Measurements from ENCODE around the gene TTC1. TPM values are rescaled to one million over a fixed set of nuclear protein-coding genes. Genes with fewer than 3 reads are reported as not detected.

TTC1 gene
- total and polyA plus RNA-seq, 2 of the 8 experiments (the other 6 are each of a cell fraction or from before 2014, with no cell fraction given) = 25.1 to 63.9 TPM

DNA sequence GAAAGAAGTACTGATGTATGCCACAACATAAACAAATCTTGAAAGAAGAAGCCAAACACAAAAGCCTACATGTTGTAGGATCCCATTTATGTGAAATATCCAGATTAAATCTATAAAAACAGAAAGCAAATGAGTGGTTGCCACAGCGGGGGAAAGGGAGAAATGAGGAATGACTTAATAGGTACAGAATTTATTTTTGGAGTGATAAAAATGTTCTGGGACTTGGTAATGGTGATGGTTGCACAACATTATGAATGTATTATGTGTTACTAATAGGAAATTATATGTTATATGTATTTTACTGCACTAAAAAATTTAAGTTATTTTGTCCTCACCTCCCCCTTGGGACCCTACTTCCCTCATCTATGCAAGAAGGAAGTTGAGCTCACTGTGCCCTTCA, 16.4 kb upstream of the TTC1 start (continued):
- TF ChIP-seq PHF8 (conservative IDR thresholded peaks at IDR 0.05; ENCODE audit: low read depth, low read length) (no peak), SRF (IDR thresholded peaks at IDR 0.05; ENCODE audit: low read depth, low read length) (no peak), KDM1A (IDR thresholded peaks at IDR 0.05; ENCODE audit: borderline replicate concordance, low read length) (no peak), ZNF274 (IDR thresholded peaks at IDR 0.05; ENCODE audit: borderline replicate concordance, extremely low read depth, low read length) (no peak), SUZ12 (IDR thresholded peaks at IDR 0.05; ENCODE audit: low read length) (no peak)

Measured in H1 (cell line).